GM19035 (cell line): ENCODE results near the gene B3GALT6.

Source experiments
- ATAC-seq: cut with Tn5 transposase; IDR thresholded peaks from one replicate; pipeline ENCODE4 v1.9.1; 2021; ENCODE audit not compliant: unreplicated experiment

The B3GALT6 gene

DNA sequence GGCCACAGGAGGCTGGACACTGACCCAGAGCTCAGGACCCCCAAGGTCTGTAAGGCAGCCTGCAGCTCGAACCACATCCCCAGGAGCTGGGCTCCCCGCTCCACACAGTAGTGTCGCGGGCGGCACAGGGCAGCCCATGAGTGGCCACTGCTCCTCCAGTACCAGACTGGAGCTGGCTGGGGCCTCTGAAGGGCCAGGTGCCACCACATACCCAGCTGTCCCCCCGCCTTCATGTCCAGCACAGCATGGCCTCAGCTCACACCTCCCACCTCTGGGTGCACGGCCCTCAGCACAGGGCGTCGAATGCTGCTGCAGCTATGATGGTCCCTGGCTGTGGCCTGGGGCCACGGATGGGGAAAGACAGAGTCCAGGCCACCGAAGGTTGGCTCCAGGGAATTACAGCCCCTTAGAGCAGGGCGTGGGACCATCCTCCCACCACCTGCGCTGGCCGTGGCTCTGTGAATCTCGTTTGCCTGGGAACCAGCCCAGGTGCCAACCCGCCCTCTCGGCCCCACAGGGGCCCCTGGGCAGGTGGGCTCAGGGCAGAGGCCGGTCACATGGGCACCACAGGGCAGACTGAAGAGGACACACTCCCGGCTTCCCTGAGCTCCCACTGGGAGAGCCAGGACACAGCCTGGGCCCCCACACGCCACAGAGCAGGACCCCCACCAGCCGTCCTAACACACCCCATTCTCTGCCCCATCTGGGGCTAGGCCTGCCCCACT is 16.0 kb upstream of the B3GALT6 start:
- ATAC-seq: no peak

DNA sequence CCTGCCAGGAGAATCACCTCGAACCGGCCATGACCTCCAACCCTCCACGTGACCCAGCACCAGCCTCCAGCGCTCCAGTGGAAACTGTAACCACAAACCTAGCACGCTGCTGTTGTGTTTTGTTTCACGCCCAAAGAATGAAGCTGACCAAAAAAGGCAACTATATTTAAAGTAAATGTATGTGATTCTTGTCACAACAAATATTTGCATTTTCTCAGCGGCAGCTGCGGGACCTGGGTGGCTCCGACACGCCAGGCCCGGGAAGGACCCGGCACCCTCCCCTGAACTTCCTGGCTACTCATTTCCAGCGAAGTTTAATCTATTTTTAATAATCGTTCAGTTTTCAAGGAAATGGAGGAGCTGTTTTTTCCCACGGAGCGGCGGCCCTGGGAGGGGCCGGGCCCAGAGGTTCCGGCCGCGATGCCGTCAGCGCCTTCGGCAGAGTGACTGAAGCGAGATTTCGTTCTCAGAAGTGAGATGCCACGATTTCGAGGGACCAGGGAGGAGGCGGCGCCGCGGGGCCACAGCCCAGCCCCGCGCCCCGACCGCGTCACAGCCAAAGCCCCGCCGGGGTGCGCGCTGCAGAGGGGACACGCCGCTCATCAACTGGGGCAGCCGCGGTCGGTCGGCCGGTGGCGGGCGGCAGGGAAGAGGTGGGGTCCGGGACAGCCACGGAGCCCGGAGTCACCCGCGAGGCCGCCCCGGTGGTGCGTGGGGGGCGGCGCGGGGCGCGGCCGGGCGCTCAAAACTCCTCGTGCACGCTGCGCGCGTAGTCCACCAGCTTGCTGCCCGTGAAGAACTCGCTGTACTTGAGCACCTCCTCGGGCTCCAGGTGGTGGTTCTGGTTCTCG is 15.0 kb upstream of the B3GALT6 start:
- ATAC-seq: no peak

DNA sequence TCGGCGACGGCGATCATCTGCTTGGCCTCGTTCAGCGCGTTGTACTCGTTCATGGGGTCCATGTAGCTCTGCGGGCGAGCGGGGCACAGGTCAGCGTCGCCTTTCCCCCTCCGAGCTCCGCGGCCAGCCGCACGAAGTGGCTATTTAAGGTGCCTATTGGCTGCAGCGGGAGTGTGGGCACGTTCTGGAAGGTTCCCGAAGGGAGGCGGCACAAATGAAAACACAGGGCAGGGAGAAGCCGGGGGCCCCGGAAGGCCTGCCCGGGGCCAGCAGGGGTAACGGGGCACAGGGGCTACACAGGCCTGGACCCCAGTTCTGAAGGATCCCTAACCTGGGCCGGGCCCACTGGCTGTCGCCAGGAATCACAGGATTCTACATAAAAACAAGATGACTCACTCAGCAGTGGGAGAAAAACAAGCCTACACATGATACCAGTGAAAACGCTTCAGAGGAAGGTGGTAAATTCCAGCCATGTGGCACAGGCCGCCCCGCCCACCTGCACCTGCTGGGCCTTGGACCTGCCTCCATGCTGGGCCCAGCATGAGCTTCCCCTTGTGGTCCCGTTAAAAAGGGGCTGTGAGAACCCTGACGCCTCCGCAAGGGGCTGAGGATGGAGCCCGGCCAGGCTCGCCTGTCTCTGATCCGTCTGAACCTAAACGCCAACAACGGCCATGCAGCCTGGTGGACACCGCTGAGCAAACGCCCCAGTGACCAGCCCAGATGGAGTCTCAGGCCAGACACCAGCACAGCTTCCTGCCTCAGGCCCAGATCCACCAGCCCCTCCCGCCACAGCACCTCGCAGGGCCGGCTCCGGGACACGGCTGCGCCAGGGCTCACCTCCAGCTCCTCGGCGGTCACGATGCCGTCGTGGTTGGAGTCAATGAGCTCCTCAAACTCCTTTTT is 14.2 kb upstream of the B3GALT6 start:
- no peak for ATAC-seq

DNA sequence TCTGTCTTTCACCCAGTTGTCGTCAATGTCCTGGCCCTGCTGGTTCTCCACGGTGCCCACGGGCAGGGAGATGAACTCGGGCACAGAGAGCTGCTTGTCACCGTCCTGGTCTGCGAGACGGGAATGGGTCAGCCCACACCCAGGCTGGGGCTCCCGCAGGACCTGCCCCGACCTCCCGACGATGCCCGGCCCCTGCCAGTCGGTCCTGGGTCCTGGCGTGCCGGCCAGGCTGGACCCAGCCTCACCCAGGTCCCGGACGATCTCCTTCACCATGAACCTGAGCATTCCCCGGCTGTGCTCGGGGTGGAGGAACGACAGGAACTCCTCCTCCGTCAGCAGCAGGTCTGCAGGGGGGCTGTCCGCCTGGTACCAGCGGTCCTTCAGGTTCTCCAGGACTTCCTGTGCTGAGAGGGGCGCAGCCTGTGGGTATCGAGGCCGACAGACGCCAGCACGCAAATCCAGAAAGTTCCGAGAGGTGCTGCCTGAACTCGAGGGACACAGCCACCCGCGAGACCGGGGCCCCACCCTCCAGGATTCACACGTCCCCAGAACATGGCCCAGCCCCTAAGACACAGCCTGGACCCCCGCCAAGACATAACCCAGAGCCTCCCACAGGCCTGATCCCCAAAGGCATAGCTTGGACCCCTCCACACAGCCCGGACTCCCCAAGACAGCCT is 13.4 kb upstream of the B3GALT6 start:
- ATAC-seq: no peak

DNA sequence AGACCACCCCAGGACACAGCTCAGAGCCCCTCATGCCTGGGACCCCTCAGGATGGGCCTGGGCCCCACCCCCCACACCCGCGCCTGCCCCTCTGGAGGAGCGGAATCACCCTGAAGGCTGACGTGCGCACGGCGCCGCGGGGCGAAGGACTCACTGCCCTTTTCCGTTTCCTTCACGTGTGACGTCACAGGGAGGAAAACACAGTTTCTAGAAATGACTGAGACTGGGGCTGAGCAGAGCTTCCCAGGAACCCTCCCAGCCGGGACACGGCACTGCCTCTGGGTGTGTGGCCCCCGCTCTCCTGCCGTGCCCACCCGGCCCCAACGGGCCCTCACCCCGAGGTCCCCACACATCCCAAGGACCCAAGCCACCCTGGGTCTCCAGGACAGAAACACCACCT is 12.7 kb upstream of the B3GALT6 start:
- ATAC-seq: no peak

DNA sequence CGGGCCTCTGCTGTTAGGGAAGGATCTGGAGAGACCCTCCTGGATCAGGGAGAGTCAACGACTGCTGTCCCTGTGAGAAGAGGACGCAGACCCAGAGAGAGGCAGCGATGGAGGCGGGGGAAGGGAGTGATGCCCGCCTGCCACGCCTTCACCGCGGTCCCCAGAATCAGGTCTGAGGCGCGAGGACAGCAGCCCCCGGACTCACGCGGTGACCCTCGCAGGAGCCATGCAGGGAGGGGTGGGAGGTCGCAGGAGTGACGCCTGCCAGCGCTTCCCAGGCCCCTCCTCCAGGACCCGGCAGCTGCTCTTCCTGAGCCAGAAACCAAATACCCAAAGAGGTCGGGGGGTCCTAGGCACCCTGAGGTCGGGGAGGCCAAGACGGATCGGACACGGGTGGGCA is 11.8 kb upstream of the B3GALT6 start:
- no peak for ATAC-seq

DNA sequence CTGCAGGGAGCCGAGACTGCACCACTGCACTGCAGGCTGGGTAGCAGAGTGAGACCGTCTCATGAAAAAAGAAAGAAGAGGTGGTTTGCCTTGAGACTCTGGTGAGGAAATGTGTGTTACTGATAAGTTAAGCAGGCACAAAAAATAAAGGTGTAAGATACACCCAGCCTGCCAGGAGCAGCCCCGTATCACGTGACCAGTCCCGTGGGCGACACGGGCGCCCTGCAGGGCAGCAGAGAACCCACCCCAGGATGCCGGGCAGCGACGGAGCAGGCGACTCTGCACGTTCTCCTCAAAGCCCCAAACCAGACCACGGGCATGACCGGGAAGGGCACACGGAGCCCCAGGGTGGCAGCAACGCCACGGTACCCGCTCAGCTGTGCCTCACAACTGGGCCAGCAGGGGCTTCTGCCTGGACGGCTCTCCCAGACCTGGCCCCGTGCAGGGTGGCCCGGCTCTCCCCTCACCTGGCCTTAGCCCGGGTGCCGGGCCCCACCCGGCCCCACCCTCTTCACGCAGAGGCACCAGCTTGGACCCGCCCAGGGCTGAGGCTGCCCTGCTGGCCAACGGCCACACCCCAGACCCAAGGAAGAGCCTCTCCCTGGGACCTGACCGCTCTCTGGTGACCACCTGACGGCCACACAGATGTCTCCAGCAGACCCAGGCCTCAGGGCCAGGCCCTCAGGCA is 10.0 kb upstream of the B3GALT6 start:
- ATAC-seq: no peak

DNA sequence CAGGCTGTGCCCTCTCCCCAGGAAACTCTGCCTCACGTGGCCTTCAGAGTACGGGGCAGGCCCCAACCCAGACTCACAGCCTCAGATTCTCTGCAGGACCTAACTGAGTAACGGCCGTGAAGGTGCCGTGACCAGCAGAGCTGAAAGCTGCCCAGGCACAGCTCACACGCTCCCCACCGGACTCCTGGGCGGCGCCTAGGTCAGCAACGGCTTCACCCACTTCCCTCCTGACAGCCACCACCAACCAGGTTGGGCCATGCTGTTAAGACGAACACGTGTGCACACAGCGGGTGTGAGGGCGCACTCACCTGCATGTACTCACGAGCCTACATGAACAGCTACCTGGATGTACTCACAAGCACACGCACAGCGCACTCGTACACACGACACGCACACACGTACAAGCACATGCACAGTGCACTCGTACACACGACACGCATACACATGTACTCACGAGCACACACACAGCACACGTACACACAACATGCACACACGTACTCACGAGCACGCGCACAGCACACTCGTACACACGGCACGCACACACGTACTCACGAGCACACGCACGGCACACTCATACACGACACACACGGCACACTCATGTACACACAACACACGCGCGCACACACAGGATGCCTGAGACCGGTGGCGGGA is 9.3 kb upstream of the B3GALT6 start:
- ATAC-seq: no peak

DNA sequence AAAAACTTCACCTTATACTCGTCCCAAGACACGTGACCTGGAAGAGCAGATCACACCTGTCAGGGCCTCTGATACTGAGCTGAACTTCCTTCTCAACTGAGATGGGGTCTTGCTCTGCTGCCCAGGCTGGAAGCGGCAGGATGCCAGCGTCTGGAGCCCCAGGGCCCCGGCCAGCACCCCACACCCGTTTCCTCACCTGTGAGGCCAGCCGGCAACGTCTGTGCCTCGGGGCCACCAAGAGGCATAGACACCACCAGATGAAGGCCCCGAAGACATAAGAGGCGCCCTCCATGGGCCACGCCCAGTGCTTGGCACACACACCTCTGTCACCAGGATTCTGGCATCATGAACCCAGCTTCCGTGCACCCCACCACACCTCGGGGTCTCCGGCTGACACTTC is 8.7 kb upstream of the B3GALT6 start:
- no peak for ATAC-seq

DNA sequence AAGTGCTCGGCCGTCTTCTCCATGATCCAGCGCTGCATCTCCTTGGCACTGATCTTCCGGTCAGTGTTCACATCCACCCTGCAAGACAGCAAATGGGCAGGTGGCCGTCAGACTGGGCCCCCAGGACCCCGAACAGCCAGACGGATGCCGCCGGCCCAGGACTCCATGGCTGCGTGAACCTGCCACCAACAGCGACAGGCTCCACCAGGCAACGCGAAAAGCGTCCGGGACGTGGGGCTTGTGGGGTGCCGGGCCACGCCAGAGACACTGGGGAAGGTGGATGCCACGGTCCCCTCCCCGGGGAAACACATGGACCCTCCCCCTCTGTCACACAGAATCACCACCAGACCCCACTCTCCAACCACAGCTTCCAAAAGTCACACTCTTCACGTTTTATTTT is 8.1 kb upstream of the B3GALT6 start:
- no peak for ATAC-seq

DNA sequence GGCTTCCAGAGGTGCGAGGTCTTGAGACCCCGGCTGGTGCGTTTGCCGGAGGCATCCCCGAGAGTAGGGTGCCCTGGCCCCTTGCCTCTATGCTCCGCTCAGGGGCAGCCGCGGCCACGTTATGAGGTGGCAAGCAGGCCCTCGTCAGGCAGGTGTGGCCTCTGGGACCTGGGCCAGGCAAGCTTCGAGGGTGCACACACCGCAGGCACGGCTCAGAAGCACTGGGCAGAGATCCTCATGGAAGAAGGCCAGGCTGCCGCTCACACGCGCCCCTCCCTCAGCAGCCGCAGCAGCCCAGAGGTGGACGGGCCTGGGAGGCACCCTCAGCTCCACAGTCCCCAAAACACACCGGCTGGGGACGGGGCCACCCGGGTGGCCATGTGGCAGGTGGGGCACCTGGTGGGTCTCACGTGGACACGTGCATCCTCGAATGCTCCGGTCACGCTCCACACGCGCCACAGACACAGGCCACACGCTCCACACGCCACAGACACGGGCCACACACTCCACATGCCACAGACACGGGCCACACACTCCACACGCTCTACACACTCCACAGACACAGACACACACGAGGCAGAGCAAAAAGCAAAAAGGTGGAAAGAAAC is 6.7 kb upstream of the B3GALT6 start:
- ATAC-seq: no peak

DNA sequence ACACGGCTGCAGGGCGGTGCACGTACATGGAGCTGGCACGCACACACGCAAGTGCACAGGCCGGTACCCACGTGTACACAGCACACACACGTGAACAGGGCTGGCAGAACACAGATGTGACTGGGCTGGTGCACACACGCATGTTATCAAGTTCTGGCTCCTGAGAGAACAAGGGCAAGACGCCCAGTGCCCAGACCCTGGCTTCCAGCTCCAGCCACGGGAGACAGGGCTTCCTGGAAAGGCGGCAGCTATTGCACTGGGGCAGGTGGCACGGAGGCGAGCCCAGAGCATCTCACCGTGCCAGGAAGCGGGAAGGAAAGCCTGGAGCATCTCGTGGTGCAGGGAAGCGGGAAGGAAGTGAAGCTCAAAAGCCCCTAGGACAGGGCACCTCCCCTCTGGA is 6.1 kb upstream of the B3GALT6 start:
- ATAC-seq: no peak

DNA sequence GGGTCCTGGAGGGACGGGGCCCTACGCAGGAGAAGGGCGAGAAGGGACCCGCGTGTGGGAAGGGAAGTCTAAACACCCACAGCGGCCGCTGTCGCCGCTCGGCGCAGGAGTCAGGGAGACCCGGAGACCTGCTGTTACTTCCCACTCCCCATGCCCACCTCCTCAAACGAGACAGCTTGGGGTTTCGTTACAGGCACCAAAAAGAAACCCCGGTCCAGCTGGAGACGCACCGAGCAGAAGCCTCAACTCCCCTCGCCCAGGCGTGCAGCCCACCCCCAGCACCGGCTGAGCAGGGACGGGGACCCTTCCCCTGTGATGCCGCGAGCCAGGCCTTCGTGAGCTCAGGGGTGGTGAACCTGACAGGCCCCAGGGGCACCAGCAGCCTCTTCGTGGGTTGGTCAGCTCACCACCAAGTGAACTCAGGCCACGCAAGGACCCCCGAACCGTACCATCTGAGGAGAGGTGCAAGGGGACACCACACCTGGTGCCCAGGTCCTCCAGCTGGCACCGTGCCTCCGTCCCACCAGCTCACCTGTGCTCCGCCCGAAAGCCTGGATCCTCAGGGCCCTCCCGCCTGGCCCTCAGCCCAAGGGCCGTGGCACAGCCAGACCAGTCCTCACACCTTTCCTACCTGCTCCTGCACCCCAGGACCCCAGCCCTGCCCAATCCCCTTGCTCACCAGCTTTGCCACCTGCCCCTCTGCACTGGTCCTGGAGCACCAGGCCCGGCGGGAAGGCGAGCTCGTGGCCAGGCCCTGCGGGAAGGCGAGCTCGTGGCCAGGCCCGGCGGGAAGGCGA is 5.3 kb upstream of the B3GALT6 start:
- no peak for ATAC-seq

DNA sequence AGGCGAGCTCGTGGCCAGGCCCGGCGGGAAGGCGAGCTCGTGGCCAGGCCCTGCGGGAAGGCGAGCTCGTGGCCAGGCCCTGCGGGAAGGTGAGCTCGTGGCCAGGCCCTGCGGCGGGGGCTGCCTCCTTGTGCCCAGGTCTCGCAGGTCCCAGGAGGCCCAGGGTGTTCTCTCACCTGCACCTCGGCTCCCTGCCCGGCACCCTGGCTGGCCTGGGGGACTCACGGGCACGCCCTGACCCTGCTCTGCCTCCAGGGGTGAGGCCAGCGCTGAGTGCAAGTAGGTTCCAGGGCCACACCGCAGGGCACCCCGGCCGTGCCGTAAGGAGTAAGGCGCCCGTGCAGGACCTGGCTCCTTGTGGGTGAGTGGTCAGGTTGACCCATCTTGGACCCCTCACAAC is 4.7 kb upstream of the B3GALT6 start:
- no peak for ATAC-seq

DNA sequence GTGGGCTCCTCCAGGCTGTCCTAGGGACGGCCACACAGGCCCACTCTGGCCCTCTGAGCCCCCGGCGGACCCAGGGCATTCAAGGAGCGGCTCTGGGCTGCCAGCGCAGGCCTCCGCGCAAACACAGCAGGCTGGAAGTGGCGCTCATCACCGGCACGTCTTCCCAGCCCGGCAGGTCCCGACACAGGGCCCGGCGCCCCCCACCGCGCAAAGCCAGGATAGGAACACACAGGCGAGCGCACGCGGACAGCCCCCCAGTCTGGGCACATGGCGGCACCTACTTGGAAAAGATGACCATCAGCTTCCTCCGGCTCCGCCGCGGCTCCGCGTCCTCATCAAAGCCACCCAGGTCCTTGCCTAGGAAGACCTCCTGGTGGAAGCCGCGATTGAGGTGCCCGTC is 3.9 kb upstream of the B3GALT6 start:
- ATAC-seq: no peak

DNA sequence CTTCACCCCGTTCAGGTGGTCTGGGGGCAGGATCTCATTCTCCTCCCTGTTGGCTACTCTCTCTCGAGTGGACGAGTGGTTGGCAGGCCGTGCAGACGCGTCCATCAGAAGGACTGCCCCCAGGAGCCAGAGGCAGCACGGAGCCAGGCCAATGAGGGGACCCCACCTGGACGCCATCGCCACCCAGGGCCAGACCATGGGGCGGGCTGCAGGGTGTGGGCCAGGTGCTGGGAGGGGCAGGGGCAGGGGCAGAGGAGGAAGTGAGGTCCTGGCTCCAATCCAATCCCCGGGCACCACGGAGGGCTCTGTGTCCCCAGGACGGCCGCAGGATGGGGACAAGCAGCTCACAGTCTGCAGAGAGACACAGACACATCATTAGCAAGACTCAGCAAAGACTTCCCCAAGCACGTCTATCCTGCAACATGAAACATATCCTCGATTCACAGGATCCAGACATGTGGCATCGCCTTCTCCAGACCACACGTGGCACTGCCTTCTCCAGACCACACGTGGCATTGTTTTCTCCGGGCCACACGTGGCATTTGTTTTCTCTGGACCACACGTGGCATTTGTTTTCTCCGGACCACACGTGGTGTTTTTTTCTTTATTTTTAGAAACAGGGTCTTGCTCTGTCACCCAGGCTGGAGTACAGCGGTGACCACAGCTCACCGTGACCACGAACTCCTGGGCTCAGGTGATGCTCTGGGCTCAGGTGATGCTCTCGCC is 3.3 kb upstream of the B3GALT6 start:
- ATAC-seq: no peak

DNA sequence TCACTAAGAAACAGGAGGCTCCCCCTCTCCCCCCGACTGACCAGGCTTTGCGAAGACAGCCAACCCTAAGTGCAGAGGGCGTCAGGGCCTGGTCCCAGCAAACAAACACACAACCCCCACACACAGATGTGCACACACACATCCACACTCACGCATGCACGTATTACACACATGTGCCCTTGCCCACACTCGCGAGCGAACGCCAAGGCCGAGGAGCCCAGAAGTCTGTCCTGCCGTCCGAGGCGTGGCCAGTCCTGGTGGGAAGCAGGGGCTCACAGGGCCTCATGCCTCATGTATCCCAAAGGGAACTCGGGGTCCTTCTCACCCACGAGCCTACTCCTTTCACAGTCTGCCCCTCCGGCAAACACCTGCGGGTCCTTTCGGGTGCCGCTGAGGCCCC is 2.3 kb upstream of the B3GALT6 start:
- ATAC-seq: no peak
